Measurements from ENCODE around the gene SMIM1.

- TF ChIP-seq CTCF (IDR thresholded peaks at IDR 0.05) (no peak), POLR2AphosphoS5 (IDR thresholded peaks at IDR 0.05) (no peak)
These were observed 47.2 kb upstream of the SMIM1 start for GRCh38 chr1:3725366-3725765.
